HUES6 (cell line): ENCODE measurements around the gene HSDL1.

Experiments
- H3K27ac ChIP-seq: 2 replicates; pipeline ENCODE4 v1.7.0; 2013; ENCODE audit warnings: low read depth, mild to moderate bottlenecking, low read length, inconsistent platforms
- H3K27me3 ChIP-seq: 2 replicates; pipeline ENCODE4 v1.6.1; 2013; ENCODE audit warnings: low read length; ENCODE audit not compliant: control insufficient read depth, insufficient read depth
- H3K36me3 ChIP-seq: 2 replicates; pipeline ENCODE4 v1.6.1; 2013; ENCODE audit warnings: low read length; ENCODE audit not compliant: control insufficient read depth, insufficient read depth
- H3K4me1 ChIP-seq: 2 replicates; pipeline ENCODE4 v1.6.1; 2013; ENCODE audit warnings: low read length; ENCODE audit not compliant: control insufficient read depth, insufficient read depth
- H3K4me3 ChIP-seq: 2 replicates; pipeline ENCODE4 v1.5.1; 2013; ENCODE audit warnings: low read depth, low read length
- H3K9ac ChIP-seq: one replicate; pipeline ENCODE4 v1.6.1; 2013; ENCODE audit warnings: mild to moderate bottlenecking, low read length
- H3K9me3 ChIP-seq: 2 replicates; pipeline ENCODE4 v1.6.1; 2013; ENCODE audit warnings: low read depth, low read length; ENCODE audit not compliant: control insufficient read depth, insufficient read depth

The HSDL1 gene

DNA sequence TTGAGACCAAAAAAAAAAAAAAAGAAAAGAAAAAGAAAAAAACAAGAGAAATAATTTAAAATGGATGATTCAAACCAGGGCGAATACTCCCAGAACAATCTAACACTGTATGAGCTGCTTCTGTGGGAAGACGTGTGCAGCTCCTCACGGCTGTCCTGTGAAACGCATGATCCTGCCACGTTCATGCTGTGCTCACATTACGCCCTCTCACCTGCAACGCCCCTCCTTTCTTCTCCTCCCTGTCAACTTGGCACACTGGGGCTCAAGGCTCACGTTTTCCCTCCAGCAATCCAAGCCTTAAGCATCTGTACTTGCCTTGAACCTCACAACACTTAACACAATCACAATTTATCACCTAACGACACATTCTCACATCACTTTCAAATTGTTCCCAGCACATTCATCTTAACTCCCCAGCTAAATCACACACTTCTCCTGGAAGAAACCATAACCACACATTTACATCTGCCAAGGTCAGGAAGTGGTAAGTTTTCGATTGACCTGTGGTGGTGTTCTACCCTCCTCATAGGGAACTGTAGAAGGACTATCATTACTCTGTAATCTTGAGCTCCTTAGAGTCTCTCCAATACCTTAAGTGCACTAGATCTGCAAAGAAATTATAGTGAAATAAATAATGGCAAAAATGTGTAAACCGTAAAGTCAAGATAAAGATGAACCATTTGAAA lies 57.4 kb downstream of the HSDL1 start:
- Histone ChIP-seq H3K9me3 (no peaks in the 10 kb centered on the region), H3K4me1 (no peaks in the 10 kb centered on the region), H3K4me3 (no peak overlapping the region), H3K27me3 (no peaks in the 10 kb centered on the region), H3K36me3 (peaks cover 83% of the 10 kb centered on the region), H3K9ac (no peak overlapping the region), H3K27ac (no peak overlapping the region)

DNA sequence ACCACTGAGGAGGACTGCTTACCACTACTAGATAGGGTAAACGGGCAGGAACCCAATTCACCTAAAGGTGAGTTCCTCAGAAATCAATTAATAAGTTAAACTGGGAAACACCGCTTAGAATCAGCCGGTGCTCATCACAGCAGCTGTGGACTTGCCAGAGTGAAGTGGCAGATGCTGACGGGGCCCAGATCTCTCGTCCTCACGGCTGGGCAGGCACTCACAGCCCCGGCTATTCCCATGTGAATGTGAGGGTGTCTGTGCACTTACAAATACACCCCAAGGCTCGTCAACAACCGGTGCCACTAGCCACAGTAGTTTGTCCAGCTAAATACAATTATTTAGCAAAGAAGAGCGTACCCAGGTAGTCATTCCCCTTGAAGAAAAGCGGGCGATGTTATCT lies 58.0 kb downstream of the HSDL1 start:
- Histone ChIP-seq H3K36me3 (peaks cover 83% of the 10 kb centered on the region), H3K9ac (no peak overlapping the region), H3K4me1 (no peaks in the 10 kb centered on the region), H3K4me3 (no peak overlapping the region), H3K9me3 (no peaks in the 10 kb centered on the region), H3K27ac (no peak overlapping the region), H3K27me3 (no peaks in the 10 kb centered on the region)

DNA sequence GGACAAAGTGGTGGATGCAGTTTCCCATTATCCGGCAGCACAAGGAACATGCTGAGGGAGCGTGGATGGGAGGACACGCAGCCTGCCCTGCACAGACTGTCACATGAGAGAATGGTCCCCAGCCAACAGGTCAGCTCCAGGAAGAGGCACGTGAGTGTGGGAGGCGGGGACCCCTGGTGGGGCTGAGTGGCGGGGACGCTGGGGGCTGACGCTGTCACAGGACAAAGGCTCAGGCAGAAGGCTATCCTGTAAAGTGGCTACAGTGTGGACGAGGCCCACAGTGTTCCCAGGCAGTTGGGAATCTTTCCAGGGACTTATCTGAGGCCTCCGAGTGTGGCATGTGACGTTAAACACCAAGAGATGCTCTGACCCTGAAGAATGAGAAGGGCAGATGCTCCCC lies 58.6 kb downstream of the HSDL1 start:
- Histone ChIP-seq H3K36me3 (peaks cover 84% of the 10 kb centered on the region), H3K27ac (no peak overlapping the region), H3K27me3 (no peaks in the 10 kb centered on the region), H3K4me1 (no peaks in the 10 kb centered on the region), H3K9ac (no peak overlapping the region), H3K9me3 (no peaks in the 10 kb centered on the region), H3K4me3 (no peak overlapping the region)

DNA sequence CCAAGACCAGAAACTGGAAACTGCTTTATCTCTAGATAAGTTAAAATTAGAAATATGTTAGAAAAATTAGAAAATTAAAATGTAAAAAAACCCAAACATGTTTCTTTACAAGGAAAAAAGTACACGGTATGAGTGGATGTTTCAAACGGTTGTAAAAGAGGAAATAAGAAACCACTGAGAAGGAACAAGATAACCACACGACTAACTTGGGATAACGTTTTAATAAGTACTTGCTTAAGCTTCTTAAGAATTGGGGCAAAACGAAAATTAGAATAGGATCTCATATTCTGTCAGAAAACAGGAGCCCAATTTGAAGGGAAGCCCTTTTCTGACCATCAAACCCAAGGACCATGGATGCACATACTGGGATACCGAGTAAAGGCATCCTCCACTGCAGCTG lies 59.2 kb downstream of the HSDL1 start:
- Histone ChIP-seq H3K4me3 (no peak overlapping the region), H3K27ac (no peak overlapping the region), H3K4me1 (no peaks in the 10 kb centered on the region), H3K27me3 (no peaks in the 10 kb centered on the region), H3K9ac (no peak overlapping the region), H3K9me3 (no peaks in the 10 kb centered on the region), H3K36me3 (peaks cover 84% of the 10 kb centered on the region)

DNA sequence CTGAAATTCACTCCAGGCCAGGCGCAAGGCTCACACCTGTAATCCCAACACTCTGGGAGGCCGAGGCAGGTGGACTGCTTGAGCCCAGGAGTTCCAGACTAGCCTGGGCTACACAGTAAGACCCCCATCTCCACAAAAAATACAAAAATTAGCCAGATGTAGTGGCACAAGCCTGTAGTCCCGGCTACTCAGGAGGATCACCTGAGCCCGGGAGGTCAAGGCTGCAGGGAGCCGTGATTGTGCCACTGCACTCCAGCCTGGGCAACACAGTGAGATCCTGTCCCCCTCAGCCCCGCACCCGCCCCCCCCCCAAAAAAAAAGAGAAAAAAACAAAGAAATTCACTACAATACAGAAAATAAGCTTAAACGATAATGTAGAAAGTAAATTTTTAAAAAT lies 59.7 kb downstream of the HSDL1 start:
- Histone ChIP-seq H3K36me3 (peaks cover 84% of the 10 kb centered on the region), H3K4me3 (no peak overlapping the region), H3K9me3 (no peaks in the 10 kb centered on the region), H3K9ac (no peak overlapping the region), H3K27ac (no peak overlapping the region), H3K27me3 (no peaks in the 10 kb centered on the region), H3K4me1 (no peaks in the 10 kb centered on the region)

DNA sequence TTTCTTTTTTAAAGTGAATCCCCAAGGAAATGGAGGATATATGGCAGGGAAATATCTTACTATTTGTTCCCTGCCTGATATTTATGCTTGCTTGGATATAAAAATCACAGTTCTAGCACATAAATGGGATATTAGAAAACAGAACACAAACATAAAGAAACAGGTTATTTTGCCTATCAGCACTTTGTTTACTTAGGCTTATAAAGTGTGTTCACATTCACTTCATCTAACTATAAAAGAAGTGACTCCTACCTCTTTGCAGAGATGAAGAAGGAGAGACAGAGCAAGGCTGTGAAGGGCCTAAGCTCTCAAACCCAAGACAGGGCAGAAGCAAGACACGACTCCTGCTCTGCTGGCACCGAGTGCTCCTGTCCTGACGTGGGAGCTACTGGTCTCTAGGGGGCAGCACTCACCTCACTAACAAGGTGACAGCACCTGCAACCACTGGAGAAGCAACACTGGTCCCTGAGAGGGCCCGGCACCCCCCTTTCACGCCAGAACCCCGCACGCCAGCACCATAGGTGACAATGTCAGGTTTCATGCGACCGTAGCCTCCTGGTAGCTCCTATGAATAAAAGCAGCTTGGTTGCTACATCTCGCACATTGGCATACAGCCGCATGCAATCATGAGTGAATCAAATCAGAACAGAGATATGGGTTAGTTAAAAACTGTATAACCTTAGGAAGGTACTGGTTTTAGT lies 60.3 kb downstream of the HSDL1 start:
- no peak overlapping the region for H3K4me3 ChIP-seq
- H3K9me3 ChIP-seq: no peaks in the 10 kb centered on the region
- no peaks in the 10 kb centered on the region for H3K27me3 ChIP-seq
- no peak overlapping the region for H3K9ac ChIP-seq
- no peaks in the 10 kb centered on the region for H3K4me1 ChIP-seq
- no peak overlapping the region for H3K27ac ChIP-seq
- H3K36me3 ChIP-seq: peaks cover 84% of the 10 kb centered on the region

GRCh38 chr16:84082835-84083569 lies 62.0 kb downstream of the HSDL1 start:
- peaks cover 84% of the 10 kb centered on the region for H3K36me3 ChIP-seq
- no peak overlapping the region for H3K9ac ChIP-seq
- H3K9me3 ChIP-seq: no peaks in the 10 kb centered on the region
- H3K4me1 ChIP-seq: no peaks in the 10 kb centered on the region
- H3K27ac ChIP-seq: no peak overlapping the region
- no peak overlapping the region for H3K4me3 ChIP-seq
- H3K27me3 ChIP-seq: no peaks in the 10 kb centered on the region

- H3K27me3 ChIP-seq: no peaks in the 10 kb centered on the region
- H3K36me3 ChIP-seq: peaks cover 76% of the 10 kb centered on the region
- no peak overlapping the region for H3K27ac ChIP-seq
- H3K9me3 ChIP-seq: no peaks in the 10 kb centered on the region
- H3K9ac ChIP-seq: no peak overlapping the region
- H3K4me1 ChIP-seq: no peaks in the 10 kb centered on the region
- H3K4me3 ChIP-seq: no peak overlapping the region
Observed at GRCh38 chr16:84082110-84082509, 62.9 kb downstream of the HSDL1 start.

GRCh38 chr16:84081446-84081989 lies 63.5 kb downstream of the HSDL1 start:
- Histone ChIP-seq H3K27ac (no peak overlapping the region), H3K9me3 (no peaks in the 10 kb centered on the region), H3K9ac (no peak overlapping the region), H3K4me3 (no peak overlapping the region), H3K27me3 (no peaks in the 10 kb centered on the region), H3K36me3 (peaks cover 70% of the 10 kb centered on the region), H3K4me1 (no peaks in the 10 kb centered on the region)

DNA sequence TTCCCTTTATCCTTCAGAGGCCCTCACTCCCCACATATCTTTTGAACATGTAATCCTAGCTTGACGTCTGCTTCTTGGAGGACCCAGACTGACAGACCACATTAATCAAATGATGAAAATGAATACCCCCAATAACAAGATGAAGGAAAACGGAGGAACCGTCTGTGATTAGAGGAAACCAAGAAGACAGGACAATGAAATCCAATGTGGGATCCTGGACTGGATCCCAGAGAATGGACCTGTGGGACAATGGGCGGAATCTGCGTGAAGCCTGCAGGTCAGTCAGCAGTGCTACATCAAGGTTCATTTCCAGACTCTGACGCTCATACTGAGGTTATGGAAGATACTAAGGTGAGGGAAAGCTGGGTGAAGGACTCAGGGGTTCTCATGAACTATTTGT lies 64.2 kb downstream of the HSDL1 start:
- no peak overlapping the region for H3K4me3 ChIP-seq
- peaks cover 65% of the 10 kb centered on the region for H3K36me3 ChIP-seq
- H3K27ac ChIP-seq: no peak overlapping the region
- H3K4me1 ChIP-seq: no peaks in the 10 kb centered on the region
- H3K9me3 ChIP-seq: no peaks in the 10 kb centered on the region
- no peak overlapping the region for H3K9ac ChIP-seq
- no peaks in the 10 kb centered on the region for H3K27me3 ChIP-seq

GRCh38 chr16:84080378-84080777 lies 64.6 kb downstream of the HSDL1 start:
- Histone ChIP-seq H3K27ac (no peak overlapping the region), H3K9me3 (no peaks in the 10 kb centered on the region), H3K4me1 (no peaks in the 10 kb centered on the region), H3K27me3 (no peaks in the 10 kb centered on the region), H3K36me3 (peaks cover 69% of the 10 kb centered on the region), H3K9ac (no peak overlapping the region), H3K4me3 (no peak overlapping the region)
